Panc1 (cell line): Measurements from ENCODE around the gene JMJD1C. TPM values are rescaled to one million over a fixed set of nuclear protein-coding genes. Genes with fewer than 3 reads are reported as not detected.

Experiments used
- ATAC-seq: fragments of 200-7000 bp; cut with Tn5 transposase; 2 replicates; pipeline ENCODE4 v1.9.1; 2020; ENCODE audit warnings: mild to moderate bottlenecking, moderate library complexity
- BruUV-seq: library from RNA; stranded (reverse); fragments of 400-500 nt; replicated peaks from 2 replicates; lab custom pipeline; 2021; lab: Mats Ljungman, UMichigan
- CTCF ChIA-PET: fragments of 300-600 bp; sonication (Branson Sonifier 250); formaldehyde crosslinking; loops from one replicate; lab custom pipeline; 2022; ENCODE audit warnings: antibody characterized with exemption; lab: Charles Lee
- POLR2A ChIA-PET: fragments of 300-600 bp; sonication (Branson Sonifier 250); formaldehyde crosslinking; loops from one replicate; lab custom pipeline; 2022; ENCODE audit warnings: antibody characterized with exemption; lab: Charles Lee
- DNase-seq: peaks from one replicate; pipeline ENCODE4 v3.0.0-alpha.2; 2010; ENCODE audit warnings: low read depth, low spot score
- H3K27ac ChIP-seq: 2 replicates; pipeline ENCODE4 v1.5.1; 2011; ENCODE audit warnings: mild to moderate bottlenecking, low read length, inconsistent platforms
- H3K27me3 ChIP-seq: fragments of 200-500 bp; sonication (Bioruptor generic); 2 replicates; pipeline ENCODE4 v1.6.0; 2014; ENCODE audit warnings: low read length, inconsistent platforms; ENCODE audit not compliant: control insufficient read depth, insufficient read depth
- H3K36me3 ChIP-seq: fragments of 200-500 bp; sonication (Bioruptor generic); 2 replicates; pipeline ENCODE4 v1.5.1; 2014; ENCODE audit warnings: inconsistent platforms, mild to moderate bottlenecking, low read length, moderate library complexity; ENCODE audit not compliant: control insufficient read depth, insufficient read depth
- H3K4me1 ChIP-seq: 2 replicates; pipeline ENCODE4 v1.5.1; 2011; ENCODE audit warnings: inconsistent platforms, mild to moderate bottlenecking, low read length, moderate library complexity; ENCODE audit not compliant: control insufficient read depth, insufficient read depth
- H3K4me3 ChIP-seq, 2 experiments: 2 replicates each; pipeline ENCODE4 v1.5.1; 2011 to 2012; ENCODE audit warnings: low read depth in 2 of 2, low read length in 2 of 2, mild to moderate bottlenecking in 2 of 2, inconsistent platforms in 1 of 2, moderate library complexity in 1 of 2
- H3K9me3 ChIP-seq: fragments of 200-500 bp; sonication (Bioruptor generic); 2 replicates; pipeline ENCODE4 v1.5.1; 2014; ENCODE audit warnings: low read depth, mild to moderate bottlenecking, inconsistent platforms, low read length, moderate library complexity; ENCODE audit not compliant: control insufficient read depth, insufficient read depth
- POLR2AphosphoS5 ChIP-seq: IDR thresholded peaks from 2 replicates; pipeline ENCODE4 v1.6.1; 2012; ENCODE audit warnings: mild to moderate bottlenecking, low read depth, low read length, moderate library complexity
- SIN3A ChIP-seq: IDR thresholded peaks from 2 replicates; pipeline ENCODE4 v1.6.1; 2012; ENCODE audit warnings: low read depth, mild to moderate bottlenecking, low read length, moderate library complexity, borderline replicate concordance; ENCODE audit not compliant: insufficient read depth
- TCF7L2 ChIP-seq: IDR thresholded peaks from 2 replicates; pipeline ENCODE4 v1.6.1; 2011; ENCODE audit warnings: mild to moderate bottlenecking, low read depth, low read length, inconsistent platforms
- in situ Hi-C: cut with HindIII; loops from 2 replicates; pipeline ENCODE4 v1.10.0; 2016; ENCODE audit warnings: low sequenced_read_pairs, low pct_unique_long_range_greater_than_20kb
- intact Hi-C: fragments of 100-400 bp; cut with micrococcal nuclease; formaldehyde crosslinking; loops from one replicate; pipeline ENCODE4 v1.10.0; 2022; ENCODE audit not compliant: unreplicated experiment
- total RNA-seq: library from RNA; stranded (reverse); gene quantifications from one replicate; pipeline ENCODE4 v1.2.1, GENCODE V29; 2021; ENCODE audit not compliant: unreplicated experiment
- TF ChIP-seq, protein P1 (sequence below), 2 experiments: IDR thresholded peaks; 2 replicates each; pipeline ENCODE4 v1.6.1; 2011 to 2012; ENCODE audit warnings: low read depth in 2 of 2, control low read depth in 1 of 2, low read length in 1 of 2, mild to moderate bottlenecking in 1 of 2, moderate library complexity in 1 of 2; ENCODE audit not compliant: insufficient read depth in 1 of 2
- TF ChIP-seq, protein P2 (sequence below): fragments of 450-650 bp; IDR thresholded peaks from 2 replicates; pipeline ENCODE4 v1.5.1; 2017; ENCODE audit warnings: mild to moderate bottlenecking

Gene JMJD1C
- total RNA-seq, 1 experiment from 2014 or later, result 88.3 TPM

DNA sequence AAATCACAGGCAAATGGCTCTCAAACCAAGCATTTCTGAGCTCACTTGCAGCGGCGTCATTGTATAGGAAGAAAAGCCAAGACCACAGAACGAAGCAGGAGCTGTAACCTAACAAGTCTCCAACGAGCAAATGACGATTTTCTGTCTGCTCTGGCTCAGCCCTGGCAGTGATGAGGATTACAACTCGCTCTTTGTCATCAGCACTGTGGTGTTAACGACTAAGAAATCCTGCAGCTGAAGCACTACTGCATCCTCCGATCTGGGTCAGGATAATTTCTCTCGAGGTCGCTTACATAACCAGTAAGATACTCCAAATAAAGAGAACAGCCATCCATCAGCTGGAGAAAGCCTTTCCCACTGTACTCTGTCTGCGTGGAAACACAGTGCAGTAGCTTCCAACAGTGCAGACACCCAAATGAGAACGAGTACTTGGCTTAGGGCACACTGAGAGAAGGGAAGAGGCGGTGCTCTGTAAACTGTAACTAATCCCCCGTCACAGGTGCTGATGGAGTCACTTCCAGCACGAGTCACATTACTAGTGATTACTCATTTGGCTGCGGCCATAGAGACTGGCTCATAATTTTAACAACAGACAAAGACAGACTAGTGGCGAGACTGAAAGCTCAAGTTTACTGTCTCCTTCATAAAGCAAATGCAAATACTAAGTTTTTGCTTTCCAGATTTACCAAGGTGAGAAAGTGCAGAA is 196.8 kb downstream of the JMJD1C start:
- peak; percentile 98 for DNase-seq
- Histone ChIP-seq H3K36me3 (no peaks in the 10 kb centered on the region), H3K4me3 (peak overlapping the region; percentile 77 to 91), H3K9me3 (no peaks in the 10 kb centered on the region), H3K27ac (peak overlapping the region; percentile 95), H3K27me3 (no peaks in the 10 kb centered on the region), H3K4me1 (peaks cover 18% of the 10 kb centered on the region)
- TF ChIP-seq, protein P1, sequence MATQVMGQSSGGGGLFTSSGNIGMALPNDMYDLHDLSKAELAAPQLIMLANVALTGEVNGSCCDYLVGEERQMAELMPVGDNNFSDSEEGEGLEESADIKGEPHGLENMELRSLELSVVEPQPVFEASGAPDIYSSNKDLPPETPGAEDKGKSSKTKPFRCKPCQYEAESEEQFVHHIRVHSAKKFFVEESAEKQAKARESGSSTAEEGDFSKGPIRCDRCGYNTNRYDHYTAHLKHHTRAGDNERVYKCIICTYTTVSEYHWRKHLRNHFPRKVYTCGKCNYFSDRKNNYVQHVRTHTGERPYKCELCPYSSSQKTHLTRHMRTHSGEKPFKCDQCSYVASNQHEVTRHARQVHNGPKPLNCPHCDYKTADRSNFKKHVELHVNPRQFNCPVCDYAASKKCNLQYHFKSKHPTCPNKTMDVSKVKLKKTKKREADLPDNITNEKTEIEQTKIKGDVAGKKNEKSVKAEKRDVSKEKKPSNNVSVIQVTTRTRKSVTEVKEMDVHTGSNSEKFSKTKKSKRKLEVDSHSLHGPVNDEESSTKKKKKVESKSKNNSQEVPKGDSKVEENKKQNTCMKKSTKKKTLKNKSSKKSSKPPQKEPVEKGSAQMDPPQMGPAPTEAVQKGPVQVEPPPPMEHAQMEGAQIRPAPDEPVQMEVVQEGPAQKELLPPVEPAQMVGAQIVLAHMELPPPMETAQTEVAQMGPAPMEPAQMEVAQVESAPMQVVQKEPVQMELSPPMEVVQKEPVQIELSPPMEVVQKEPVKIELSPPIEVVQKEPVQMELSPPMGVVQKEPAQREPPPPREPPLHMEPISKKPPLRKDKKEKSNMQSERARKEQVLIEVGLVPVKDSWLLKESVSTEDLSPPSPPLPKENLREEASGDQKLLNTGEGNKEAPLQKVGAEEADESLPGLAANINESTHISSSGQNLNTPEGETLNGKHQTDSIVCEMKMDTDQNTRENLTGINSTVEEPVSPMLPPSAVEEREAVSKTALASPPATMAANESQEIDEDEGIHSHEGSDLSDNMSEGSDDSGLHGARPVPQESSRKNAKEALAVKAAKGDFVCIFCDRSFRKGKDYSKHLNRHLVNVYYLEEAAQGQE (IDR thresholded peaks at IDR 0.05; ENCODE audit: insufficient read depth in 1 of 2, low read depth in 2 of 2, low read length in 1 of 2), result peak in 1 of 2 experiments; percentile 41; a peak in 1 of 4 replicates
- TF ChIP-seq SIN3A, result peak; percentile 96; the same call in 1 of the 2 replicates
- TF ChIP-seq TCF7L2, result 0 out of 2 replicates have a peak, but pooled peaks have one; percentile 49
- peak; percentile 89 for TF ChIP-seq POLR2AphosphoS5
- TF ChIP-seq, protein P2, sequence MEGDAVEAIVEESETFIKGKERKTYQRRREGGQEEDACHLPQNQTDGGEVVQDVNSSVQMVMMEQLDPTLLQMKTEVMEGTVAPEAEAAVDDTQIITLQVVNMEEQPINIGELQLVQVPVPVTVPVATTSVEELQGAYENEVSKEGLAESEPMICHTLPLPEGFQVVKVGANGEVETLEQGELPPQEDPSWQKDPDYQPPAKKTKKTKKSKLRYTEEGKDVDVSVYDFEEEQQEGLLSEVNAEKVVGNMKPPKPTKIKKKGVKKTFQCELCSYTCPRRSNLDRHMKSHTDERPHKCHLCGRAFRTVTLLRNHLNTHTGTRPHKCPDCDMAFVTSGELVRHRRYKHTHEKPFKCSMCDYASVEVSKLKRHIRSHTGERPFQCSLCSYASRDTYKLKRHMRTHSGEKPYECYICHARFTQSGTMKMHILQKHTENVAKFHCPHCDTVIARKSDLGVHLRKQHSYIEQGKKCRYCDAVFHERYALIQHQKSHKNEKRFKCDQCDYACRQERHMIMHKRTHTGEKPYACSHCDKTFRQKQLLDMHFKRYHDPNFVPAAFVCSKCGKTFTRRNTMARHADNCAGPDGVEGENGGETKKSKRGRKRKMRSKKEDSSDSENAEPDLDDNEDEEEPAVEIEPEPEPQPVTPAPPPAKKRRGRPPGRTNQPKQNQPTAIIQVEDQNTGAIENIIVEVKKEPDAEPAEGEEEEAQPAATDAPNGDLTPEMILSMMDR, result no peak
- BruUV-seq, result no TSS peak
- in situ Hi-C loops, result no loop called here
- CTCF ChIA-PET, result interaction anchor here (0.8 kb wide), 1 partner anchor 452 kb away, joined by 3 read pairs; no protein-coding TSS in a partner anchor
- POLR2A ChIA-PET, result interaction anchor here (0.6 to 1.3 kb wide), 6 partner anchors 10 to 1004 kb away, joined by 3 to 10 read pairs (median 4); no protein-coding TSS in a partner anchor
- peak; percentile 96 for ATAC-seq
- intact Hi-C loops, result loop anchor here (2.0 to 10.0 kb wide), 3 partner anchors 52 to 360 kb away; partner anchors contain the start of gene JMJD1C

DNA sequence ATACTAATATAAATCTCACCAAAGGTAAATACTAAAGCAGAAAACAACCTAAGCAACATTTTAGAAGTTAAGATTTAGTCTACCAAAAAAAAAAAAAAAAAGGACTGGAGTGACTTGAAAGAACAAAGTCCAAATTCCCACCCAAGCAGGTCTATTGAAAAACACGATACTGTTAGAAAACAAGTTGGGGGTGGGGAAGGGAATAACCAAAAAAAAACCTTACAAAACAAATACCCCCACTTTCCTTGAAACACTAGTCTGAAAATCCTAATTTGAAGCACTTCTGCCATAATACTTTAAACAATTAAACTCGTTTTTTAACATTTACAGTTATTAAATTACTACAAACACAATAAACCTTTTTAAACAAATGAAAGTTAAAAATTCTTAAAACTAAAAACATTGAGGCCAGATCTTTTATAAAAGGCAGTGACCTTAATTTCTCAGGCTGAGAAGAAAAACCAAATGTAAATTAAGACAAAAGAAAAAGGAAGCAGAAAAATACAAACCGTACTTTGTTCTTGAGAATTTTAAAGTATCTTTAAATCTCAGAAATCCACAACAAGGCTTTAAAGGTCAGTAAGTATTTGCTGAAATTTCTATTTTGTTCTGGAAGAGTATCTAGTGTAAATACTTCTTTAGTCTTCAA is 197.5 kb downstream of the JMJD1C start:
- ChIA-PET CTCF (interaction anchor here (0.8 kb wide), 1 partner anchor 452 kb away, joined by 3 read pairs; no protein-coding TSS in a partner anchor), POLR2A (interaction anchor here (0.6 to 0.8 kb wide), 5 partner anchors 10 to 1003 kb away, joined by 4 to 12 read pairs (median 5); no protein-coding TSS in a partner anchor)
- no peaks in the 10 kb centered on the region for H3K27me3 ChIP-seq
- H3K36me3 ChIP-seq, result no peaks in the 10 kb centered on the region
- TF ChIP-seq SIN3A (no peak), TCF7L2 (0 out of 2 replicates have a peak, but pooled peaks have one; percentile 4)
- TF ChIP-seq, protein P1 (IDR thresholded peaks at IDR 0.05; ENCODE audit: insufficient read depth in 1 of 2, low read depth in 2 of 2, low read length in 1 of 2), result no peak
- TF ChIP-seq, protein P2, result no peak
- no peaks in the 10 kb centered on the region for H3K9me3 ChIP-seq
- H3K27ac ChIP-seq, result peak overlapping the region; percentile 95
- no peak for ATAC-seq
- DNase-seq, result no peak
- H3K4me3 ChIP-seq, result peak overlapping the region; percentile 77 to 91
- intact Hi-C loops (loop anchor here (2.0 to 10.0 kb wide), 3 partner anchors 51 to 361 kb away; partner anchors contain the start of gene JMJD1C), in situ Hi-C loops (no loop called here)
- H3K4me1 ChIP-seq, result peaks cover 18% of the 10 kb centered on the region
- BruUV-seq, result TSS peak; percentile 81
